Loucy (cell line): Measurements from ENCODE around the gene RHBG.

Experiments
- CTCF ChIP-seq: fragments of 200-600 bp; sonication (generic); conservative IDR thresholded peaks from 2 replicates; pipeline ENCODE4 v1.5.1; 2014; ENCODE audit warnings: mild to moderate bottlenecking, antibody characterized with exemption, low read length
- EZH2phosphoT487 ChIP-seq: fragments of 200-600 bp; IDR thresholded peaks from 2 replicates; pipeline ENCODE4 v1.6.1; 2018; ENCODE audit warnings: antibody characterized with exemption, mild to moderate bottlenecking, moderate library complexity, borderline replicate concordance

- TF ChIP-seq CTCF (no peak), EZH2phosphoT487 (no peak)
Measured at GRCh38 chr1:156407344-156407743, 38.3 kb downstream of the RHBG start.
